Activated CD8-positive, alpha-beta T cell treated with anti-CD3 and anti-CD28 coated beads for 36 hours (primary cell): ENCODE measurements around the gene PLOD1. TPM values are rescaled to one million over a fixed set of nuclear protein-coding genes. Genes with fewer than 3 reads are reported as not detected.

Experiments
- ATAC-seq: fragments of 200-7000 bp; cut with Tn5 transposase; one replicate; pipeline ENCODE4 v1.10.0; 2021; ENCODE audit warnings: mild to moderate bottlenecking, moderate library complexity
- CTCF ChIA-PET: fragments of 350-600 bp; sonication (Branson Sonifier 250); formaldehyde crosslinking; loops from one replicate; lab custom pipeline; 2021; ENCODE audit warnings: antibody characterized with exemption; lab: Charles Lee
- POLR2A ChIA-PET: fragments of 350-600 bp; sonication (Branson Sonifier 250); formaldehyde crosslinking; loops from one replicate; lab custom pipeline; 2021; ENCODE audit warnings: antibody characterized with exemption; lab: Charles Lee
- DNase-seq: peaks from one replicate; pipeline ENCODE4 v3.0.0-alpha.2; 2020
- H3K27ac Mint-ChIP-seq: one replicate; pipeline ENCODE4 v1.8.0; 2021; ENCODE audit warnings: mild to moderate bottlenecking, mixed read lengths
- H3K27me3 Mint-ChIP-seq: one replicate; pipeline ENCODE4 v1.8.0; 2021; ENCODE audit warnings: mixed read lengths
- H3K36me3 Mint-ChIP-seq: one replicate; pipeline ENCODE4 v1.8.0; 2021; ENCODE audit warnings: low read depth, mixed read lengths
- H3K4me1 Mint-ChIP-seq: one replicate; pipeline ENCODE4 v1.8.0; 2021; ENCODE audit warnings: low read depth, mixed read lengths
- H3K4me3 Mint-ChIP-seq: one replicate; pipeline ENCODE4 v1.8.0; 2021; ENCODE audit warnings: mild to moderate bottlenecking, moderate library complexity, mixed read lengths
- H3K9me3 Mint-ChIP-seq: one replicate; pipeline ENCODE4 v1.8.0; 2021; ENCODE audit warnings: mixed read lengths
- intact Hi-C: fragments of 100-400 bp; cut with micrococcal nuclease; formaldehyde crosslinking; loops from one replicate; pipeline ENCODE4 v1.10.0; 2022
- total RNA-seq, 2 experiments: library from RNA; stranded (reverse); gene quantifications; one replicate each; pipeline ENCODE4 v1.2.3, GENCODE V29; 2021
- TF ChIP-seq, protein P1 (sequence below): fragments of 200-600 bp; IDR thresholded peaks from one replicate; pipeline ENCODE4 v1.8.0; 2022; ENCODE audit warnings: antibody characterized with exemption, mild to moderate bottlenecking

The PLOD1 gene
- total RNA-seq, 2 experiments from 2014 or later: 21.5 to 22.0 TPM

DNA sequence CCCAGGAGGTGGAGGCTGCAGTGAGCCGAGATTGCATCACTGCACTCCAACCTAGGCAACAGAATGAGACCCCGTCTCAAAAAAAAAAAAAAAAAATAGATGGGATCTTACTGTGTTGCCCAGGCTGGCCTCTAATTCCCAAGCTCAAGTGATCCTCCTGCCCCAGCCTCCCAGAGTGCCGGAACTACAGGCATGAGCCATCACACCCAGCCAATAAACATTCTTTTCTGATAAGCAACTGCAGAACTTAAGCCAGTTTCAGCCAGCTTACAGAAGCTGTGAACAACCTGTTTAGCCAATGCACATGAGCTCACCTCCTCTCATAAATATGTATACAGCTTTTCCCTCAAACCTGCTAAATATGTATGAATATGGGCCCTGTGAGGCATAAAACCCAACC lies 81.7 kb downstream of the PLOD1 start:
- Mint-ChIP-seq H3K4me3 (no peak overlapping the region), H3K27ac (no peak overlapping the region), H3K27me3 (no peaks in the 10 kb centered on the region), H3K36me3 (peaks cover 15% of the 10 kb centered on the region), H3K4me1 (peaks cover 25% of the 10 kb centered on the region), H3K9me3 (no peaks in the 10 kb centered on the region)
- ChIA-PET POLR2A (interaction anchor here (1.1 to 1.5 kb wide), 3 partner anchors 15 to 108 kb away, joined by 3 to 4 read pairs (median 3); no protein-coding TSS in a partner anchor), CTCF (interaction anchor here (1.6 kb wide), 1 partner anchor 16 kb away, joined by 3 read pairs; no protein-coding TSS in a partner anchor)
- DNase-seq (no peak), ATAC-seq (no peak)
- intact Hi-C loops: no loop called here
- TF ChIP-seq, protein P1, sequence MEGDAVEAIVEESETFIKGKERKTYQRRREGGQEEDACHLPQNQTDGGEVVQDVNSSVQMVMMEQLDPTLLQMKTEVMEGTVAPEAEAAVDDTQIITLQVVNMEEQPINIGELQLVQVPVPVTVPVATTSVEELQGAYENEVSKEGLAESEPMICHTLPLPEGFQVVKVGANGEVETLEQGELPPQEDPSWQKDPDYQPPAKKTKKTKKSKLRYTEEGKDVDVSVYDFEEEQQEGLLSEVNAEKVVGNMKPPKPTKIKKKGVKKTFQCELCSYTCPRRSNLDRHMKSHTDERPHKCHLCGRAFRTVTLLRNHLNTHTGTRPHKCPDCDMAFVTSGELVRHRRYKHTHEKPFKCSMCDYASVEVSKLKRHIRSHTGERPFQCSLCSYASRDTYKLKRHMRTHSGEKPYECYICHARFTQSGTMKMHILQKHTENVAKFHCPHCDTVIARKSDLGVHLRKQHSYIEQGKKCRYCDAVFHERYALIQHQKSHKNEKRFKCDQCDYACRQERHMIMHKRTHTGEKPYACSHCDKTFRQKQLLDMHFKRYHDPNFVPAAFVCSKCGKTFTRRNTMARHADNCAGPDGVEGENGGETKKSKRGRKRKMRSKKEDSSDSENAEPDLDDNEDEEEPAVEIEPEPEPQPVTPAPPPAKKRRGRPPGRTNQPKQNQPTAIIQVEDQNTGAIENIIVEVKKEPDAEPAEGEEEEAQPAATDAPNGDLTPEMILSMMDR: no peak

DNA sequence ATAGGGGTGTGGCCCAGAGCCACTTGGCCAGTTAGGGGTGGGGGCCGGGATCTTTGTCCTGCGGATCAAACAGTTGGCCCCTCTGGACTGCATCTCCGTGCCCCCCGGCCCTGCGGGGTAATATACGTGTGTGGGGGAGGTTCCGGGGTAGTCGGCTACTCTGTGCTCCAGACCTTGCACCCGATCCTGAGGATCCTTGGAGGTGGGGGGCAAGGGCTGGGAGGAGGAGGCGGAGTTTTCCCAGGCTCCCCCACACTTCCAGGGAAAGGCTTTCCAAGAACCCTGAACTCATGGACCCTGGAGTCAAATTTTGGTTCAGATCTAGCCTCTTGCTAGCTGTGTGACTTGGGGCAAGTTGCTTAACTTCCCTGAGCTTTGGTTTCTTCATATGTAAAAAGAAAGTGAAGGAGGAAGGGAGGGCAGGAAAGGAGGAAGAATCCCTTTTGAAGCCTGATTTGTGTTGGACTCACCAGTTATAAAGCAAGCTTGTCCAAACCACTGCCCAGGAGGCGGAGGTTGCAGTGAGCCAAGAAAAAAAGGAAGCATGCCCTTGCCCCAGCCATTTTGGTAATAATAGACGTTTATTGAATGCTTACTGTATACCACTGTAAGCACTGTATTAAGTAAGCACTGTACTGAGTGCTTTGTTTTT lies 85.5 kb downstream of the PLOD1 start:
- intact Hi-C loops: no loop called here
- ATAC-seq: no peak
- Mint-ChIP-seq H3K27me3 (no peaks in the 10 kb centered on the region), H3K36me3 (peaks cover 7% of the 10 kb centered on the region), H3K9me3 (no peaks in the 10 kb centered on the region), H3K4me1 (peaks cover 5% of the 10 kb centered on the region), H3K27ac (peak overlapping the region; percentile 49), H3K4me3 (peak overlapping the region; percentile 81)
- CTCF ChIA-PET: interaction anchor here (0.7 to 2.4 kb wide), 3 partner anchors 11 to 581 kb away, joined by 3 to 8 read pairs (median 4); no protein-coding TSS in a partner anchor
- POLR2A ChIA-PET: interaction anchor here (0.9 to 4.4 kb wide), 7 partner anchors 10 to 111 kb away, joined by 3 to 57 read pairs (median 4); partner anchors contain the start of gene MFN2
- no peak for DNase-seq
- TF ChIP-seq, protein P1: no peak

DNA sequence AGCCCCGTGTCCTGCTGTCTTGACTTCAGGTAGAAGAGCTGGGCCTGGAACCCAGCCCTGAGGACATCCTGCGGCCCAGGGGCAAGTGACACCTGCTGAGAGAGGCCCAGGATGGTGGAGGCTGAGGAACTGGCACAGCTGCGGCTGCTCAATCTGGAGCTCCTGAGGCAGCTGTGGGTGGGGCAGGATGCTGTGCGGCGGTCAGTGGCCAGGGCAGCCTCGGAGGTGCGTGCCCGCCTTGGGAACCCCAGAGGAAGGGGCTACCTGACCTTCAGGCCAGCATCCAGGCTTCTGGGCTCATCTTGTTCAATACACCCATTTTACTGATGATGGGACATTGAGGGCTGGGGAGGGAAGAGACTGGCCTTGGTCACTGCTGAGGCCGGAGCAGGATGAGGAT lies 87.1 kb downstream of the PLOD1 start:
- DNase-seq (no peak), ATAC-seq (no peak)
- H3K27me3 Mint-ChIP-seq: no peaks in the 10 kb centered on the region
- H3K9me3 Mint-ChIP-seq: no peaks in the 10 kb centered on the region
- no peak overlapping the region for H3K27ac Mint-ChIP-seq
- CTCF ChIA-PET: no interaction called here
- peaks cover 5% of the 10 kb centered on the region for H3K4me1 Mint-ChIP-seq
- intact Hi-C loops: no loop called here
- no peak overlapping the region for H3K4me3 Mint-ChIP-seq
- POLR2A ChIA-PET: interaction anchor here (1.4 to 4.4 kb wide), 3 partner anchors 41 to 112 kb away, joined by 3 to 57 read pairs (median 4); partner anchors contain the start of gene MFN2
- TF ChIP-seq, protein P1: no peak
- peaks cover 17% of the 10 kb centered on the region for H3K36me3 Mint-ChIP-seq

DNA sequence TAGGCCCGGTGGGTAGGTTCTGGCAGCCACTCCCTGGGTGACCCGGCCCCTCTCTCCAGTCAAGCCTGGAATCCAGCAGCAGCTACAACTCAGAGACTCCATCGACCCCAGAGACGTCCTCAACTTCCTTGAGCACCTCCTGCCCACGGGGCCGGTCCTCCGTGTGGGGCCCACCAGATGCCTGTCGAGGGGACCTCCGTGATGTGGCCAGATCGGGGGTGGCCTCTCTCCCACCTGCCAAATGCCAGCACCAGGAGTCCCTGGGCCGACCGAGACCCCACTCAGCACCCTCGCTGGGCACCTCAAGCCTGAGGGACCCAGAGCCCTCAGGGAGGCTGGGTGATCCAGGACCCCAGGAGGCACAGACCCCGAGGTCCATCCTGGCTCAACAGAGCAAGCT lies 87.5 kb downstream of the PLOD1 start:
- Mint-ChIP-seq H3K36me3 (peaks cover 19% of the 10 kb centered on the region), H3K4me1 (peaks cover 5% of the 10 kb centered on the region), H3K27ac (no peak overlapping the region), H3K27me3 (no peaks in the 10 kb centered on the region), H3K4me3 (no peak overlapping the region), H3K9me3 (no peaks in the 10 kb centered on the region)
- intact Hi-C loops: no loop called here
- DNase-seq (no peak), ATAC-seq (no peak)
- ChIA-PET POLR2A (interaction anchor here (1.4 to 4.4 kb wide), 3 partner anchors 41 to 113 kb away, joined by 3 to 57 read pairs (median 4); partner anchors contain the start of gene MFN2), CTCF (no interaction called here)
- TF ChIP-seq, protein P1: no peak

Other genes with a start within 250 kb of the PLOD1 start
- gene DRAXIN, start 243.0 kb upstream of the PLOD1 start, total RNA-seq: under 1 TPM; 0.18 to 0.20 TPM
- gene AGTRAP, start 198.6 kb upstream of the PLOD1 start, total RNA-seq: 1 to 10 TPM; 8.9 to 9.4 TPM
- not detected for gene C1orf167, start 172.5 kb upstream of the PLOD1 start, total RNA-seq
- gene MTHFR, start 128.8 kb upstream of the PLOD1 start, total RNA-seq: 1 to 10 TPM; 9.6 TPM
- gene CLCN6, start 128.5 kb upstream of the PLOD1 start, total RNA-seq: 10 to 100 TPM; 10.8 to 12.2 TPM
- not detected for gene NPPA, start 86.9 kb upstream of the PLOD1 start, total RNA-seq
- not detected for gene NPPB, start 75.8 kb upstream of the PLOD1 start, total RNA-seq
- 10 to 100 TPM; 23.5 to 25.5 TPM for gene KIAA2013, start 8.3 kb upstream of the PLOD1 start, total RNA-seq
- 10 to 100 TPM; 51.0 to 51.1 TPM for gene MFN2, start 45.7 kb downstream of the PLOD1 start, total RNA-seq
- gene MIIP, start 84.8 kb downstream of the PLOD1 start, total RNA-seq: 10 to 100 TPM; 24.0 to 24.7 TPM
- 1 to 10 TPM; 1.5 to 1.8 TPM for gene TNFRSF8, start 128.6 kb downstream of the PLOD1 start, total RNA-seq
- 100 to 1,000 TPM; 173 to 191 TPM for gene TNFRSF1B, start 232.3 kb downstream of the PLOD1 start, total RNA-seq